Measurements from ENCODE around the gene CR2.
"Not testable (repeated sequence)": the region's sequence is repeated elsewhere in the genome, so short reads cannot be mapped to it uniquely, and the experiment has no call there.

Gene CR2

GRCh38 chr1:207430602-207431001 lies 23.5 kb upstream of the CR2 start:
- H3K4me3 ChIP-seq (ENCODE audit: low read depth, low read length): no peak overlapping the region
- no peak for DNase-seq (ENCODE audit: low read depth)
- TF ChIP-seq MYC (IDR thresholded peaks at IDR 0.05; ENCODE audit: low read depth, low read length): no peak
- no peak for TF ChIP-seq CTCF (IDR thresholded peaks at IDR 0.05; ENCODE audit: low read depth, low read length)
- TF ChIP-seq POLR2A (IDR thresholded peaks at IDR 0.05; ENCODE audit: extremely low read depth, insufficient read length): no peak

GRCh38 chr1:207431508-207431907 lies 22.6 kb upstream of the CR2 start:
- H3K4me3 ChIP-seq (ENCODE audit: low read depth, low read length): no peak overlapping the region
- no peak for TF ChIP-seq POLR2A (IDR thresholded peaks at IDR 0.05; ENCODE audit: extremely low read depth, insufficient read length)
- no peak for TF ChIP-seq CTCF (IDR thresholded peaks at IDR 0.05; ENCODE audit: low read depth, low read length)
- no peak for DNase-seq (ENCODE audit: low read depth)

GRCh38 chr1:207433435-207433834 lies 20.7 kb upstream of the CR2 start:
- TF ChIP-seq CTCF (IDR thresholded peaks at IDR 0.05; ENCODE audit: low read depth, low read length) (no peak), POLR2A (IDR thresholded peaks at IDR 0.05; ENCODE audit: extremely low read depth, insufficient read length) (no peak), MYC (IDR thresholded peaks at IDR 0.05; ENCODE audit: low read depth, low read length) (no peak), MAX (IDR thresholded peaks at IDR 0.05; ENCODE audit: low read depth, low read length) (no peak)
- no peak overlapping the region for H3K4me3 ChIP-seq (ENCODE audit: low read depth, low read length)
- DNase-seq (ENCODE audit: low read depth): no peak

- not testable (repeated sequence) for DNase-seq (ENCODE audit: low read depth); H3K4me3 ChIP-seq (ENCODE audit: low read depth, low read length)
Measured at GRCh38 chr1:207436746-207437145, 17.4 kb upstream of the CR2 start.

- TF ChIP-seq POLR2A (IDR thresholded peaks at IDR 0.05; ENCODE audit: extremely low read depth, insufficient read length): no peak
- TF ChIP-seq MYC (IDR thresholded peaks at IDR 0.05; ENCODE audit: low read depth, low read length): no peak
- TF ChIP-seq MAX (IDR thresholded peaks at IDR 0.05; ENCODE audit: low read depth, low read length): no peak
- no peak for DNase-seq (ENCODE audit: low read depth)
- H3K4me3 ChIP-seq (ENCODE audit: low read depth, low read length): no peak overlapping the region
Measured at GRCh38 chr1:207440626-207441025, 13.5 kb upstream of the CR2 start.

- no peak for DNase-seq (ENCODE audit: low read depth)
- no peak overlapping the region for H3K4me3 ChIP-seq (ENCODE audit: low read depth, low read length)
- no peak for TF ChIP-seq CTCF (IDR thresholded peaks at IDR 0.05; ENCODE audit: low read depth, low read length)
- TF ChIP-seq POLR2A (IDR thresholded peaks at IDR 0.05; ENCODE audit: extremely low read depth, insufficient read length): no peak
- no peak for TF ChIP-seq MYC (IDR thresholded peaks at IDR 0.05; ENCODE audit: low read depth, low read length)
- TF ChIP-seq MAX (IDR thresholded peaks at IDR 0.05; ENCODE audit: low read depth, low read length): no peak
Measured at GRCh38 chr1:207444514-207445217, 9.5 kb upstream of the CR2 start.

GRCh38 chr1:207453710-207454045 lies 450 bp upstream of the CR2 start:
- H3K4me3 ChIP-seq (ENCODE audit: low read depth, low read length): no peak overlapping the region
- TF ChIP-seq POLR2A (IDR thresholded peaks at IDR 0.05; ENCODE audit: extremely low read depth, insufficient read length) (no peak), MYC (IDR thresholded peaks at IDR 0.05; ENCODE audit: low read depth, low read length) (no peak), CTCF (IDR thresholded peaks at IDR 0.05; ENCODE audit: low read depth, low read length) (no peak), MAX (IDR thresholded peaks at IDR 0.05; ENCODE audit: low read depth, low read length) (no peak)
- no peak for DNase-seq (ENCODE audit: low read depth)

Data from NB4 (cell line).